Spinal cord (tissue), 10 donors: ENCODE data around the gene PTPA. TPM values are rescaled to one million over a fixed set of nuclear protein-coding genes. Genes with fewer than 3 reads are reported as not detected.
"Not testable (repeated sequence)": the region's sequence is repeated elsewhere in the genome, so short reads cannot be mapped to it uniquely, and the experiment has no call there.

Experiments
- DNase-seq, 6 donors: peaks; one replicate each; pipeline versions ENCODE4 v3.0.0 to v3.0.0-alpha.2; 2013 to 2015; ENCODE audit warnings: low spot score in 6 of 6, low read depth in 4 of 6
- H3K27ac ChIP-seq: one replicate; pipeline ENCODE4 v1.5.1; 2013; ENCODE audit warnings: low read depth, low read length, control low read depth
- H3K27me3 ChIP-seq: one replicate; pipeline ENCODE4 v1.6.1; 2013; ENCODE audit warnings: low read length; ENCODE audit not compliant: control insufficient read depth, insufficient read depth
- H3K36me3 ChIP-seq: one replicate; pipeline ENCODE4 v1.6.1; 2013; ENCODE audit warnings: low read length; ENCODE audit not compliant: control insufficient read depth, insufficient read depth
- H3K4me1 ChIP-seq: one replicate; pipeline ENCODE4 v1.6.1; 2013; ENCODE audit warnings: low read length; ENCODE audit not compliant: control insufficient read depth, insufficient read depth
- H3K4me3 ChIP-seq: one replicate; pipeline ENCODE4 v1.5.1; 2013; ENCODE audit warnings: low read depth, low read length, control low read depth
- H3K9me3 ChIP-seq: one replicate; pipeline ENCODE4 v1.6.1; 2013; ENCODE audit warnings: low read length; ENCODE audit not compliant: control insufficient read depth, insufficient read depth
- WGBS: methylation state at CpG from one replicate; pipeline ENCODE4 v1.1.5; 2013; ENCODE audit warnings: missing lambda C conversion rate; ENCODE audit not compliant: insufficient coverage; 5-methylcytosine and 5-hydroxymethylcytosine counted together
- polyA plus RNA-seq, 2 donors: library from polyadenylated mRNA; unstranded; fragments of 120-200 nt; gene quantifications; one replicate each; pipeline ENCODE4 v1.2.1, GENCODE V29; 2013; ENCODE audit not compliant: insufficient read length in 2 of 2
- total RNA-seq, 2 donors: library from RNA; depleted of rRNA in 1 of 2; stranded (reverse); fragments of 120-200 nt in 1 of 2; fragments of >200 nt in 1 of 2; gene quantifications; one replicate each; pipeline versions ENCODE4 v1.2.3 to v1.2.4, GENCODE V29; 2013 to 2014
- donor health status: healthy.

PTPA gene
- total and polyA plus RNA-seq, 4 donors, result 62.3 to 117 (median 107) TPM

GRCh38 chr9:129162497-129163197 is 51.4 kb downstream of the PTPA start:
- H3K36me3 ChIP-seq, result no peaks in the 10 kb centered on the region
- no peaks in the 10 kb centered on the region for H3K9me3 ChIP-seq
- peaks cover 28% of the 10 kb centered on the region for H3K4me1 ChIP-seq
- peak in 1 of 6 donors; percentile 44 for DNase-seq
- H3K27ac ChIP-seq, result no peak overlapping the region
- no peak overlapping the region for H3K4me3 ChIP-seq
- H3K27me3 ChIP-seq, result no peaks in the 10 kb centered on the region
- 100% methylated on average over 2 of the region's 11 CpGs for WGBS

- not testable (repeated sequence) for H3K27me3 ChIP-seq, H3K9me3 ChIP-seq, H3K36me3 ChIP-seq, H3K27ac ChIP-seq, H3K4me3 ChIP-seq, DNase-seq
- H3K4me1 ChIP-seq, result peaks cover 33% of the 10 kb centered on the region
- no CpG with 5 or more reads among the region's 5 CpGs for WGBS
Measured at GRCh38 chr9:129163198-129163670, 52.0 kb downstream of the PTPA start.

GRCh38 chr9:129163753-129164152 is 52.5 kb downstream of the PTPA start:
- peak overlapping the region; percentile 82 for H3K27ac ChIP-seq
- no peak overlapping the region for H3K4me3 ChIP-seq
- no peaks in the 10 kb centered on the region for H3K36me3 ChIP-seq
- no peak for DNase-seq
- H3K4me1 ChIP-seq, result peaks cover 33% of the 10 kb centered on the region
- no peaks in the 10 kb centered on the region for H3K9me3 ChIP-seq
- no peaks in the 10 kb centered on the region for H3K27me3 ChIP-seq
- 79% methylated on average over 8 of the region's 10 CpGs for WGBS

GRCh38 chr9:129164246-129164930 is 53.2 kb downstream of the PTPA start:
- Histone ChIP-seq H3K4me1 (peaks cover 33% of the 10 kb centered on the region), H3K4me3 (no peak overlapping the region), H3K27ac (peak overlapping the region; percentile 82), H3K27me3 (no peaks in the 10 kb centered on the region), H3K9me3 (no peaks in the 10 kb centered on the region), H3K36me3 (no peaks in the 10 kb centered on the region)
- DNase-seq, result peak in 2 of 6 donors; percentile 39 to 64
- 40% methylated on average over 8 of the region's 9 CpGs for WGBS

- DNase-seq, result no peak
- Histone ChIP-seq H3K4me3 (no peak overlapping the region), H3K9me3 (no peaks in the 10 kb centered on the region), H3K27me3 (no peaks in the 10 kb centered on the region), H3K36me3 (no peaks in the 10 kb centered on the region), H3K27ac (no peak overlapping the region), H3K4me1 (peaks cover 33% of the 10 kb centered on the region)
Measured at GRCh38 chr9:129165198-129165597, 54.0 kb downstream of the PTPA start.

GRCh38 chr9:129166623-129167557 is 55.7 kb downstream of the PTPA start:
- 31% methylated on average over 11 of the region's 18 CpGs for WGBS
- Histone ChIP-seq H3K4me3 (no peak overlapping the region), H3K27me3 (no peaks in the 10 kb centered on the region), H3K4me1 (peaks cover 33% of the 10 kb centered on the region), H3K36me3 (no peaks in the 10 kb centered on the region), H3K9me3 (no peaks in the 10 kb centered on the region), H3K27ac (peak overlapping the region; percentile 58)
- DNase-seq, result no peak

- Histone ChIP-seq H3K27me3 (peaks cover 5% of the 10 kb centered on the region), H3K4me1 (peaks cover 43% of the 10 kb centered on the region), H3K4me3 (no peak overlapping the region), H3K27ac (no peak overlapping the region), H3K9me3 (no peaks in the 10 kb centered on the region), H3K36me3 (no peaks in the 10 kb centered on the region)
- DNase-seq, result no peak
- 43% methylated on average over 3 of the region's 6 CpGs for WGBS
Measured at GRCh38 chr9:129170229-129170628, 59.0 kb downstream of the PTPA start.

- DNase-seq, result no peak
- Histone ChIP-seq H3K9me3 (no peaks in the 10 kb centered on the region), H3K27me3 (peaks cover 9% of the 10 kb centered on the region), H3K4me1 (peaks cover 54% of the 10 kb centered on the region), H3K4me3 (no peak overlapping the region), H3K27ac (peak overlapping the region; percentile 96), H3K36me3 (no peaks in the 10 kb centered on the region)
- WGBS, result 67% methylated on average over 6 of the region's 7 CpGs
Measured at GRCh38 chr9:129171993-129172751, 61.0 kb downstream of the PTPA start.

GRCh38 chr9:129172816-129173215 is 61.6 kb downstream of the PTPA start:
- H3K4me3 ChIP-seq, result no peak overlapping the region
- 83% methylated on average over 2 of the region's 5 CpGs for WGBS
- H3K4me1 ChIP-seq, result peaks cover 49% of the 10 kb centered on the region
- peaks cover 9% of the 10 kb centered on the region for H3K27me3 ChIP-seq
- DNase-seq, result peak in 2 of 6 donors; percentile 5 to 57
- H3K27ac ChIP-seq, result peak overlapping the region; percentile 96
- no peaks in the 10 kb centered on the region for H3K36me3 ChIP-seq
- H3K9me3 ChIP-seq, result no peaks in the 10 kb centered on the region
